Measurements from ENCODE around the gene S100A16.
"Not testable (repeated sequence)": the region's sequence is repeated elsewhere in the genome, so short reads cannot be mapped to it uniquely, and the experiment has no call there.

- not testable (repeated sequence) for TF ChIP-seq CTCF (conservative IDR thresholded peaks at IDR 0.05 in 1 of 2, IDR thresholded peaks at IDR 0.05 in 1 of 2; ENCODE audit: low read depth in 1 of 2, low read length in 2 of 2); EZH2 (IDR thresholded peaks at IDR 0.05; ENCODE audit: low read length, missing control alignments)
Measured at GRCh38 chr1:153583514-153583913, 29.4 kb downstream of the S100A16 start.
